HFF-Myc (cell line): ENCODE data around the gene TTLL10.

Source experiments
- DNase-seq: peaks from one replicate; pipeline ENCODE4 v3.0.0-alpha.2; 2011; ENCODE audit warnings: low read depth; ENCODE audit errors: extremely low read depth
- H3K4me3 ChIP-seq: replicated peaks from 2 replicates; pipeline ENCODE4 v1.5.1; 2011; ENCODE audit warnings: low read depth, mild to moderate bottlenecking, control low read depth, low read length
- CTCF ChIP-seq: IDR thresholded peaks from 2 replicates; pipeline ENCODE4 v1.5.1; 2012; ENCODE audit warnings: mild to moderate bottlenecking, low read depth, low read length, control low read depth; ENCODE audit errors: missing control alignments

The TTLL10 gene

GRCh38 chr1:1240348-1240732, 66.7 kb downstream of the TTLL10 start:
- no peak overlapping the region for H3K4me3 ChIP-seq
- no peak for TF ChIP-seq CTCF
- DNase-seq = no peak

- no peak overlapping the region for H3K4me3 ChIP-seq
- TF ChIP-seq CTCF = no peak
- DNase-seq = no peak
These were observed 67.3 kb downstream of the TTLL10 start for GRCh38 chr1:1240822-1241587.

- no peak for DNase-seq
- no peak overlapping the region for H3K4me3 ChIP-seq
- TF ChIP-seq CTCF = no peak
These were observed 68.0 kb downstream of the TTLL10 start for GRCh38 chr1:1241588-1242219.

GRCh38 chr1:1242461-1243265, 69.0 kb downstream of the TTLL10 start:
- no peak for DNase-seq
- no peak for TF ChIP-seq CTCF
- H3K4me3 ChIP-seq = no peak overlapping the region

- no peak for TF ChIP-seq CTCF
- no peak for DNase-seq
- no peak overlapping the region for H3K4me3 ChIP-seq
These were observed 69.6 kb downstream of the TTLL10 start for GRCh38 chr1:1243266-1243660.

GRCh38 chr1:1243807-1244191, 70.1 kb downstream of the TTLL10 start:
- DNase-seq = no peak
- no peak for TF ChIP-seq CTCF
- no peak overlapping the region for H3K4me3 ChIP-seq
